AG04450 (cell line): ENCODE measurements around the gene LY6G5B. TPM values are rescaled to one million over a fixed set of nuclear protein-coding genes. Genes with fewer than 3 reads are reported as not detected.

ENCODE experiments used
- CTCF ChIA-PET: fragments of 300-600, 350-600 bp; formaldehyde crosslinking; extraction: SDS; loops from one replicate; lab custom pipeline; 2022; ENCODE audit warnings: antibody characterized with exemption, inconsistent platforms; lab: Charles Lee
- POLR2A ChIA-PET: fragments of 350-600 bp; formaldehyde crosslinking; extraction: SDS; loops from one replicate; lab custom pipeline; 2021; ENCODE audit warnings: antibody characterized with exemption, inconsistent platforms; lab: Yijun Ruan, JAX
- DNase-seq: peaks from one replicate; pipeline ENCODE4 v3.0.0-alpha.2; 2011; ENCODE audit warnings: low read depth, low spot score
- H3K27ac ChIP-seq: one replicate; pipeline ENCODE4 v1.5.1; 2012; ENCODE audit warnings: low read depth, low read length, control low read depth
- H3K27me3 ChIP-seq: one replicate; pipeline ENCODE4 v1.6.0; 2012; ENCODE audit warnings: low read length; ENCODE audit not compliant: control insufficient read depth, insufficient read depth
- H3K4me3 ChIP-seq: 2 replicates; pipeline ENCODE4 v1.5.1; 2011; ENCODE audit warnings: mild to moderate bottlenecking, low read depth, low read length, control low read depth
- H3K9me3 ChIP-seq: 2 replicates; pipeline ENCODE4 v1.5.1; 2012; ENCODE audit warnings: low read length; ENCODE audit not compliant: control insufficient read depth, insufficient read depth
- CTCF ChIP-seq: IDR thresholded peaks from 2 replicates; pipeline ENCODE4 v1.5.1; 2011; ENCODE audit warnings: low read depth, low read length, control low read depth, inconsistent platforms
- polyA plus RNA-seq: library from polyadenylated mRNA; depleted of rRNA; stranded (reverse); fragments of >200 nt; gene quantifications from 2 replicates; pipeline ENCODE4 v1.2.3, GENCODE V29; 2011

LY6G5B gene
- polyA plus RNA-seq, 1 experiment = 5.5 TPM

GRCh38 chr6:31622684-31623091, 47.1 kb upstream of the LY6G5B start:
- no peaks in the 10 kb centered on the region for H3K27me3 ChIP-seq
- CTCF ChIA-PET = interaction anchor here (0.8 to 1.7 kb wide), 4 partner anchors 12 to 130 kb away, joined by 3 to 9 read pairs (median 4); no protein-coding TSS in a partner anchor
- no peak for DNase-seq
- no peak for TF ChIP-seq CTCF
- no peak overlapping the region for H3K27ac ChIP-seq
- H3K4me3 ChIP-seq = peak overlapping the region; percentile 95
- peaks cover 4% of the 10 kb centered on the region; the same call in 1 of the 2 replicates for H3K9me3 ChIP-seq
- POLR2A ChIA-PET = interaction anchor here (0.9 to 2.5 kb wide), 2 partner anchors 29 to 42 kb away, joined by 3 to 13 read pairs; partner anchors contain the start of genes BAG6 and GPANK1

GRCh38 chr6:31624070-31624469, 45.7 kb upstream of the LY6G5B start:
- no peak for TF ChIP-seq CTCF
- H3K4me3 ChIP-seq = no peak overlapping the region
- H3K27ac ChIP-seq = no peak overlapping the region
- H3K9me3 ChIP-seq = peaks cover 4% of the 10 kb centered on the region; the same call in 1 of the 2 replicates
- no peaks in the 10 kb centered on the region for H3K27me3 ChIP-seq
- POLR2A ChIA-PET = interaction anchor here (1.2 kb wide), 1 partner anchor 10 kb away, joined by 4 read pairs; no protein-coding TSS in a partner anchor
- CTCF ChIA-PET = interaction anchor here (2.4 kb wide), 1 partner anchor 26 kb away, joined by 6 read pairs; no protein-coding TSS in a partner anchor
- no peak for DNase-seq

- no peak for TF ChIP-seq CTCF
- ChIA-PET CTCF (no interaction called here), POLR2A (no interaction called here)
- no peaks in the 10 kb centered on the region for H3K27me3 ChIP-seq
- no peak for DNase-seq
- no peak overlapping the region for H3K4me3 ChIP-seq
- H3K27ac ChIP-seq = no peak overlapping the region
- H3K9me3 ChIP-seq = no peaks in the 10 kb centered on the region
Measured at GRCh38 chr6:31626952-31627351, 42.8 kb upstream of the LY6G5B start.

GRCh38 chr6:31627690-31628287, 42.0 kb upstream of the LY6G5B start:
- H3K27ac ChIP-seq = no peak overlapping the region
- H3K9me3 ChIP-seq = no peaks in the 10 kb centered on the region
- CTCF ChIA-PET = no interaction called here
- H3K4me3 ChIP-seq = no peak overlapping the region
- POLR2A ChIA-PET = interaction anchor here (0.6 kb wide), 1 partner anchor 14 kb away, joined by 4 read pairs; no protein-coding TSS in a partner anchor
- no peaks in the 10 kb centered on the region for H3K27me3 ChIP-seq
- no peak for TF ChIP-seq CTCF
- no peak for DNase-seq

GRCh38 chr6:31629014-31629413, 40.8 kb upstream of the LY6G5B start:
- Histone ChIP-seq H3K9me3 (no peaks in the 10 kb centered on the region), H3K27ac (no peak overlapping the region), H3K4me3 (no peak overlapping the region), H3K27me3 (no peaks in the 10 kb centered on the region)
- no peak for TF ChIP-seq CTCF
- CTCF ChIA-PET = no interaction called here
- POLR2A ChIA-PET = no interaction called here
- no peak for DNase-seq
